Mesenteric fat pad (tissue), 1 donor: ENCODE results near the gene LRPAP1. TPM values are rescaled to one million over a fixed set of nuclear protein-coding genes. Genes with fewer than 3 reads are reported as not detected.
"Not testable (repeated sequence)": the region's sequence is repeated elsewhere in the genome, so short reads cannot be mapped to it uniquely, and the experiment has no call there.

Experiments used
- DNase-seq: peaks from one replicate; pipeline ENCODE4 v3.0.0-alpha.2; 2020; ENCODE audit warnings: low spot score
- long read RNA-seq: library from polyadenylated mRNA; unstranded; transcript quantifications from one replicate; pipeline ENCODE4 v2.0.0, GENCODE V29; 2020
- total RNA-seq: library from RNA; stranded (reverse); fragmentation: NEBNext Ultra II Directional; extraction: Animal tissue kit (Norgen Biotek cat#: 25700); gene quantifications from one replicate; pipeline ENCODE4 v1.2.1, GENCODE V29; 2021
- donor health status: DM: yes; HTN: yes; CAD: no.

LRPAP1 gene, protein sequence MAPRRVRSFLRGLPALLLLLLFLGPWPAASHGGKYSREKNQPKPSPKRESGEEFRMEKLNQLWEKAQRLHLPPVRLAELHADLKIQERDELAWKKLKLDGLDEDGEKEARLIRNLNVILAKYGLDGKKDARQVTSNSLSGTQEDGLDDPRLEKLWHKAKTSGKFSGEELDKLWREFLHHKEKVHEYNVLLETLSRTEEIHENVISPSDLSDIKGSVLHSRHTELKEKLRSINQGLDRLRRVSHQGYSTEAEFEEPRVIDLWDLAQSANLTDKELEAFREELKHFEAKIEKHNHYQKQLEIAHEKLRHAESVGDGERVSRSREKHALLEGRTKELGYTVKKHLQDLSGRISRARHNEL
- total RNA-seq, result 116 TPM
- long read RNA-seq, full-length matches to known transcripts, result 1,157 of 1,229 reads
- long read RNA-seq, partial matches to known transcripts, result 42 of 1,229 reads
- long read RNA-seq, other reads (novel, unspliced or antisense), result 30 of 1,229 reads

DNA sequence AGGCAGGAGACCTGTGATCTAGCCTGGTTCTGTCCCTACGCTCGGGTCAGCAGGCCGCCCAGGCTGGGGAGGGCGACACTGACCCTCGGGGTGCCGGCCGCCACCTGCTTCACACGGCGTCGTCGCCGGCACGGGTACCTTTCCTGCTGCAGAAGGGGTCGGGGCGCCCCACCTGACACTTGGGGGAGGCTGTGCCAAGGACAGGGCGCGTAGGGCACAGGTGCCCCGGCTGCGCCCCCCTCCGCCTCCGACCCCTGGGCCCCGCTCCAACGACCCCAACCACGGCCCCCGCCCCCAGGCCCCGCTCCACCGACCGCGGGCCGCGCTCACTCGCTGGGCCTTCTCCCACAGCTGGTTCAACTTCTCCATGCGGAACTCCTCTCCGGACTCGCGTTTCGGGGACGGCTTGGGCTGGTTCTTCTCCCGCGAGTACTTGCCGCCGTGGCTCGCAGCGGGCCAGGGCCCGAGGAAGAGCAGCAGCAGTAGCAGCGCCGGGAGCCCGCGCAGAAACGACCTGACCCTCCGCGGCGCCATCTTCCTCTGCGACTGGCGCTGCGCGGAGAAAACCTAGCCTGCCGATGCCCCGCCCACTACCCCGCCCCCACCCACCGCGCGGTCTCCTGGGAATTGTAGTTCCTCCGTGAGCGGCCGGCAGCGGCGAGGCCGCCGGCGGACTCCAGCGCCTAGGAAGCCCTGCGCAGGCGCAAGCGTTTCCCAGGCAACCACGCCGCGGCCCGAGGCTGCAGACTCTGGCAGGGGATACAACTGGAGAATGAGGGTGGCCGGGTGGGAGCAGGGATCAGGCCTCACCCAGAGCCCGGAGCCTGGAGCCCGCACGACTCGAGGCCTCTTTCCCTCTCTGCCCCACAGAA is at the start of gene LRPAP1:
Gene LRPAP1, minus strand, starts transcription at position 544 of the 872 bp plus-strand sequence. Its CDS starts 10 bp downstream, at position 534.
- peak; percentile 97 for DNase-seq

DNA sequence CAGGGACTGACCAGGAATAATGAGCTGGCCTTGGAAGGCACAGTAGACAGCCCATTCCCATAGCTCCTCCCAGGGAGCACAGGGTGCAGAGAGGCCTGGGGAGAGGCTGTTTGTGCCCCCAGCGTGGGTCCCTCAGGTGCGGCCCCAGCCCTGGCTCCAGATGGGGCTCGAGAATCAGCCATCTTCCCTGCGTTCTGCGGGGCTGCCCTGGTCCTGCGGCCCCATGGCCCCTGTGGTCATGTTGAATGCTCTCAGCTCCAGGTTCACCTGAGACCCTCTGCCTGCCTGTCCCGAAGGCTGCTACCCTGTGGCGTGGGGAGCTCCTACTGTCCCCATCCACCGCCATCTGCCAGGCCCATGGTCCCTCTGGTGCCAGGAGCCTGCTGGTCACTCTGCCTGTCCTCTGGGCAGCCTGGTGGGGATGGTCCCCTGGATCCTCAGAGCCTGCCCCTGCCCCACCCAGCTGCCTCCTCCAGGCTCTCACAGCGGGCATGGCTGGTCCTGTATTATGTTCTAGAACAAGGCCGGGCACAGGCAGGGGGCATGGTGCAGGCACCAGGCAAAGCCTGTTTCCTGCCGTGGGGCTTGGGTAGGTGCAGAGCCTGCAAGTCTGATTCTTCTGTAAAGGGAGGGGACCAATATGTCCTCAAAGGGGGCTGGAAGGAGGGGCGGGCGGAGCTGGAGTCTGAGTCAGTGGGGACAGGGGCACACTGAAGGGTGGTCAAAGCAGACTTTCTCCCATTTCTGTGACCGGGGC is 49.3 kb upstream of the LRPAP1 start:
- peak; percentile 79 for DNase-seq

DNA sequence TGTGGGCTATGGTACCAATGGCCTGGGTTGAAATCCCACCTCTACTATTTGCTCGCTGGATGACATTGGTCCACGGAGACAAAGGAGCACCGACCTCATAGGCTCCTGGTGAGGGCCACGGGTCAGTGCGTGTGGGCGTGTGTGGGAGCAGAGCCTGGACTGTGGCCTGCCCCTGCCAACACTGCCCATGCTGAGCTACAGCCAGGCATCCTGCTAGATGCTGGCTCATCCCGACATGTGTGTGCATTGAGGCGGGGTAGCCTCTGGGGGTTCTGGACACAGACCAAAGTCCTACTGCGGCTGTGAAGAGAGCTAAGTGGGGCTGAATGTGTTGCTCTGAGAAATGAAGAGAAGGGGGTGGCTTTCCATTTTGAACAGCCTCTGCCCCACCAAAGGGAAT is 48.6 kb upstream of the LRPAP1 start:
- peak; percentile 30 for DNase-seq

DNA sequence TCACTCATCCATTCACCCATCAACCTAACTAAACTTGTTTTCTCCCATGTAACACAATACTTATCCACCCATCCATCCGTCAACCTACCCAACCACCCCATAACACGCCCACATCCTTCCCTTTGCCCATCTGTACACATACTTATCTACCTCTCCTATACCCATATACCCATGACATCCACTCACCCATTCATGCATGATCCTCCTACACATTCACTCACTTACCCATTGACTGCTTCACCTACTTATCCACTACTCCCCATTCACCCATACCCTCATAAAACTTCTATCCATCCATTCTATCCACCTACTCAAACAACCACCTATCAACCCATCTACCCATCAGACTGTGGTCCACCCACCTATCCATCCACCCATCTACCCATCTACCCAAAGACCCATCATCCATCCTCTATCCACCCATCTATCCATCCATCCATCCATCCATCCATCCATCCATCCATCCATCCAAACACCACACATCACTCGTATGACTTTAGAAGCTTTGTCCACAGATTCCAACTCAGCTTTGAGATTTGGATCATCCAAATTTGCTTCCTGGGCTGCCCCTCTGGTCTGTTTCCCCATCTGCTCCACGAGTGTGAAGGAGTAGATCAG is 46.4 kb upstream of the LRPAP1 start:
- not testable (repeated sequence) for DNase-seq

DNA sequence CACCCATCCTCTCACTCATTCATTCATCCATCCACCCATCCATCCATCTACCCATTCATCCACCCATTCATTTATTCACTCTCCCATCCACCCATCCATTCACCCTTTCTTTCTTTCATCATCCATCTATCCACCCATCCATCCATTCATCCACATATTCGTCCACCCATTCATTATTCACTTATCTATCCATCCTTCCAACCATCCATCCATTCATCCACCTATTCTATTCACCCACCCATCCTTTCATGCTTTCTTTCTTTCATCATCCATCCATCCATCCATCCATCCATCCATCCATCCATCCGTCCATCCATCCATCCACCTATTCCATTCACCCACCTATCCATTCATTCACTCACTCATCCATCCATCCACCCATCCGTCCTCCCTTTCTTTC is 45.8 kb upstream of the LRPAP1 start:
- DNase-seq, result not testable (repeated sequence)

DNA sequence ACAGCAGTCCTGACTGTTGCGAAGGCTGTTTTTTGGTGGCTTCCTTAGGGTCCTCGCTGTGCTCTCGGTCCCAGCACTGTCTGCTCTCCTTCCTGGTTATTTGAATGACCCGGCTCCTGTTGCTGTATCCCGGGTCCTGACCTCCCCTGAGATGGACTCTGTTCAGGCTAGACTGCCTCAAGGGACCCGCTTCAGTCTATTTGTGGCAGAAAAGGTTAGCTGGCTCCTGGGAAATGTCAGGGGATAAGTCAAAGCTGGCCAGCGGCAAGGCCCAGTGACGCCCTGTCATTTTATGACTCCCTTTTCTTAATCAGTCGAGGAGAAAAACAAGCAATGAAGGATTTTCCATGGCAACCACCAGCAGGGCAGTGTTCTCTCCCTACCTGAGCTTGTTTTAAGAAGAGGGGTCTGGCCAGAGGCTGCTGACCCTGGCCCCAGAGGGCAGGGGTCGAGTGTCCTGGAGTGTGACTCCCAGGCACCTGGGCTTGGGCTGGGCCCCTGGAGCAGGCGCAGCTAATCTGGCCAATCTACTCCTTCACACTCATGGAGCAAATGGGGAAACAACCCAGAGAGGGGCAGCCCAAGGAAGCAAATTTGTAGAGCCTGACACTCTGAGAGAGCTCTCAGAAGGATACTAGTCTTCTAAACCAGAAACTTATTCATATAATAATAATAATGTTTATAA is 45.1 kb upstream of the LRPAP1 start:
- DNase-seq, result peak; percentile 72

DNA sequence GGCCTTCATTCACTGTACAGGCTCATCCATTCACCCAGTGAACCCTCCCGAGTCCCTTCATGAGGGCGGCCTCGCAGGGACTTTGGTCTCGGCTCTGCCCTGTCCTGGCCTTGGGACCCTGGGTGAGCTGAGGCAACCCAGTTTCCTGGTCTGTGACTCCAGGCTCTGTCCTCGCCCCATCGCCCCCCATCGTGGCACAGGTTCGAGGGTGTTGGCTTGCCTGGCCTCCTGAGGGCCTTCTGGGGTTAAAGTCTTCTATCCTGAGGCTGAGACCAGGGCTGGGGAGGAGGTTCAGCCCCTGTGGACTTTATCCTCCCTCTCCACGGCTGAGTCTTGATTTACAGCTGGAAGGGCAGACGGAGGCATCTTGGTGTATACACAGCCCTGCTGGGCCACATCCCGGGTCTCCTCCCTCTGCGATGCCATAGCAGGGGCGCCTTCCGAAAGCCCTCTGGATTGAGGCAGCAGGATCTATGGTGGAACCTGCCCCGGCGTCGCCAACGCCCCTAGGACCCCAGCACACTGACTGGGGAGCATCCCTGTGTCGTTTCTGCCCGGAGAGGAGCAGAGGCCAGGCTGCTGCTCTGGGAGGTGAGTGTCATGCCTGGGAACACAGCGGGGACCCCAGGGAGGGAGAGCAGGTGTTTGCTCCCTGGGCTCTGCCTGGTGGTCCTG is 44.4 kb upstream of the LRPAP1 start:
- peak; percentile 64 for DNase-seq

DNA sequence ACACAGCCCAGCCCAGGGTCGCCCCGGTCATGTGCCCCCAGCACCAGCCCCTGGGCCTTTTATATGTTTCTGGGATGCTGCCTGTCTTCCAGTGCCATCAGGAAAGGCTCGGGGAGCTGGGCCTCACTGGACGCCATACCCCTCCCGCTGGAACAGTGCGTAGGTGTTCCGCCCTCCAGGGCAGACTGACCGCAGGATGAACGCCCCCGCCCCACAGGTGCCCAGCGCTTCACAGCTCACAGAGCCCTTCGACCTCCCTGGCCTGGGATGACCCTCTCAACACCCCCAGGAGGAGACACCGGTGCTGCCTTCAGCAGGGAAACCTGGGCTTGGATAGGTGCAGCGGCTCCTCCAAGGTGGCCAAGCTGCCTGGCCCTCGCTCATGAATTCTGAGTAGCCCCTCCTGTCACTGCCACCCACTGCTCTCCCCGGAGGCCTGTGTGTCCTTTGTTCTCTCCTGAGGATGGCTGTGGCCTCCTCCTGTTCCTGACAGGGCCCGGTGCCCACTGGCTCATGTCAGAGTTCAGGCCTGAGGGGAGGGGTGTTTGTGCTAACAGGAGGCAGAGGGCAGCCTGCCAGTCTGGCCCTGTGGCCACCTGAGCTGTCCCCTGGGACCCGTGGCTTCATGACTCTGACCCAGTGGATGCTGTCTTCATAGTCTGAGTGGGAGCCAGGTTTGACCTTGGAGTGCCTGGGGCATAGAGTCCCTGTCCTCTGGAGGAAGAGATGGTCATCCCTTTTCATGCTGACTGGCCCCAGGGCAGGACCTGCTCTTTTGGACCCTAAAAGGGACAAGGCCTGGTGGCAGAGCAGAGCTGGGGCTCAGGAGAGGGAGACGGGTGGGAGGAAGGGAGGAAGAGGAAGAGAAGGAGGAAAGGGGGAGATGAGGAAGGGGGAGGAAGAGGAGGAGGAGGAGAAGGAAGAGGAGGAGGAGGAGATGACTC is 43.5 kb upstream of the LRPAP1 start:
- peak; percentile 83 for DNase-seq

DNA sequence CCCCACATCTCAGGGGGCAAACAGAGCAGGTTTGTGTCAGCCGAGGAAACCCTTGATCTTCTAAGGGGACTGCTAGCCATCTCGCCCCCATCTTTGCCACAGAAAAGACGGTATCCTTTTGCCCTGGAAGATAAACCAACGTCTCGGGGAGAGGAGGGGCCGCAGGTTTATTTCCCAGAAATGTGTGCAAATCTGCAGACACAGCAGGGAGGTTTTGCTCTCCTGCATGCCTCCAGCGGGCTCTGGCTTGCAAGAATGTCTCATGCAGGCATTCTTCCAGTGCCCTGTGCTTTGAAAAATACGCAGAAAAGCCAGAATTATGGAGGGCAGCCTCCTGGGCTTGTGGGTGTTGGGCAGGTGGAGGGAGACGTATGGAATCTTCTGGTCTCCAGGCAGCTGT is 42.6 kb upstream of the LRPAP1 start:
- DNase-seq, result peak; percentile 67

DNA sequence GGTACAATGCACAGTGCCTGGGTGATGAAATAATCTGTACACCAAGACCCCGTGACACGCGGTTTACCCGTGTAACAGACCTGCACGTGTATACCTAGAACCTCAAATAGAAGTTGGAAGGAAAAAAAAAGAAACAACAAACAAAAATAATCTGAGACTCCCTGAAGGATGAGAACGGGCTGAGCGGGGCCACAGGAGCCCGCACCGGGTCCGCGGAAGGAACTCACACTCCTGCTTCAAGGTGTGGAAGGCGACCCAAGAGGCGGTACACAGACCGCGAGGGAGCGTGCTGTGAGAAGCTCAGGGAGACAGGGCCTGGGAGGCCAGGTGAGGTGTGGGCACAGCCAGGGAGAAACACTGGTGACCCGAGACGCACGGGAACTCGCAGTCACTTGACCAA is 42.1 kb upstream of the LRPAP1 start:
- peak; percentile 68 for DNase-seq

DNA sequence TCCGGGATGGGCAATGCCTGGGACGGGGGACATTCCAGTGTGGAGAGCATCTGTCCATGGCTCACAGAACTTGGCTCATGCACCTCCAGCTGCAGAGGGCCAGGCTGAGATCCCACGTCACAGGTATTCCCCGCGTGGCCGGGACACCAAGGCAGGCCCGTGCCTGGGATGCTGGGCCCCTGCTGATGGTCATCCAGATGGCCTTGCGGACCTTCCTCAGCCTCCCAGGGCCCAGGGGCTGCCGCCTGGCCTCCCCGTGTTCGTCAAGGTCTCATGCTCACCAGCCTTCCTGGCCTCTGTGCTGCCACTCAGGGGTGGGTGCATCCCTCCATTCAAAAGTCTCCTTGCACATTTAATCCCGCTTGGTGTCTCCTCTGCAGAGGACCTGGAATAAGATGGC is 40.9 kb upstream of the LRPAP1 start:
- peak; percentile 71 for DNase-seq

DNA sequence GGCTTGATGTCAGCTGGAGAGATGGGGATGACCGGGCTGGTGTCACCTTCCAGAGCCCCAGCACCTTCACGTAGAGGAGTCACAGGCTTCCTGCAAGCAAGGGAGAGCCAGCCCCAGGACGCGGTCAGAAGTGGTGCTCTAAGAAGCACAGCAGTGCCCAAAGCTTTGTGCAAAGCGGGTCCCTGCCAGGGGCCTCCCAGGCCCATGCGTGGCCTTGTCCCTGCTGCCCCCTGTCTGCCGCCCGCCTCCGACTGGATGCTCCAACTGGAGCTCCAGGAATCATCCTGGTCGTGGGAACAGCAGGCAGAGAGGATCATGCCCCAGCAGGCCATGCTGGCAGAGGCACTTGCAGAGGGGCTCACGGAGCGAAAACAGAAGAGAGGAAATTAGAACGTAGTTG is 40.1 kb upstream of the LRPAP1 start:
- peak; percentile 75 for DNase-seq

DNA sequence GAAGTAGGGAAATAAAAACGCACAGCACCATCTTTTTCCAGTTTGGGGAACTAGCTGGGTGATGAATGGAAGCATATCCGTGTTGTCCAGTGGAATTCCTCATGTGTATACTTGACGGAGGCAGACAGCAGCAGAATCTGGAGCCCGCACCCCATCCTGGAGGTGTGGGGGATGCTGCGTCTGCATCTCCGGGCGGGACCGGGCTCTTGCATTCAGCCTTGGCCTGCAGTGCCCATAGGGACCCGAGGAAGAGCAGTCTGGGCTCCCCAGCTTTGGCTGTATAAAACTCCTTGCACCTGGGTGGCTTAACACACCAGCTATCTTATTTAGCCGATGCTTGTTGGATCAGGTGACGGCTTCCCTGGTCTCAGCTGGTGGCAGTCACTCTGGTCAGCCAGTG is 39.7 kb upstream of the LRPAP1 start:
- DNase-seq, result peak; percentile 60

DNA sequence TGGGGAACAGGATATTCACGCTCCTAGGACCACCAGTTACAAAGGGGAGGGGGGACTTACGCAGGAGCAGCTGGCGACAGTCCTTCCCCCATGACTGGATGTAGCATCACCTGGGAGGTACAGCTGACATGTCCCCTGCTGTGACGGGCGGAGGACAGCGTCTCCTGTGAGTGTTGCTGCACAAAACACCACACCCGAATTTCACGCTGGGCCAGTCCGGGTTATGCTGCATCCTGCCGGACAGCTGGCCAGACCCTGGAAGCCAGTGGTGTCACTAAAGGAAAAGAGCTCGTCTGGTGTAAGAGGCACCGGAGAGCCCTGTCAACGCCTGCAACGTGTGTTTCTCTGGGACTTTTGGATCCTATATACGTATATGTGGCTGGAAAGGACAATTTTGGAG is 38.7 kb upstream of the LRPAP1 start:
- DNase-seq, result peak; percentile 88

DNA sequence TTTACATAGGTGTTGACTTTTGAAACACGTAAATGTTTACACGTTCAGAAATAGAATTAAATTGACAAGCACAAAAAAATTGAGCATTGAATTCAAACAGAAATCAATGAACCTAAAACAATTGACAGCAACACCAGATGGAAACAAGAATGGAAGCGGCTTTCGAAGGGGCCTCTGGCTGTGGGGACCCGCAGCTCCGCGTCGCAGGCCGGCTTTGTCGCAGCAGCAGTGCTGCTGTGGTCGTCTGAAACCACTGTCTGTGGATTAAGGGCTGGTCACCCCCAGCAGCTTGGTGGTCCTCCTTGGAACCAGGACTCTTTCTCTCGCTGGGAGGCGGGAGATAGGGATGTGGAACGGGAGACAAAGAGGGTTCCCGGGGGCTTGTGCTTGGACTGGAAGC is 37.4 kb upstream of the LRPAP1 start:
- DNase-seq, result peak; percentile 65

DNA sequence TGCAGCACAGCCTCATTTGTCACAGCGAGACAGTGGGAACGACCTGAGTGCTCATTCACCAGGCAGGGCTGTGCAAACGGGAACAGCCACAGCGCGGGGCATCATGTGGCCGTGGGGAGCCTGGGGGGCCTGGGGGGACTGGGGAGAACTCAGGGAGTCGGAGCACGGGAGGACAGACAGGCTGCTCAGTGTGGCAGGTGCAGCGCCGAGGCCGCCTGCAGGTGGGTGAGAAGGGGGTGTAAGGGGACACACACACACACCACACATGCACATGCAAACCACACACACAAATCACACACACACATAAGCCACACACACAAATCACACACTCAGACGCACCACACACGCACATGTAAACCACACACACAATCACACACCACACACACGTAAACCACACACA is 34.5 kb upstream of the LRPAP1 start:
- peak; percentile 35 for DNase-seq

DNA sequence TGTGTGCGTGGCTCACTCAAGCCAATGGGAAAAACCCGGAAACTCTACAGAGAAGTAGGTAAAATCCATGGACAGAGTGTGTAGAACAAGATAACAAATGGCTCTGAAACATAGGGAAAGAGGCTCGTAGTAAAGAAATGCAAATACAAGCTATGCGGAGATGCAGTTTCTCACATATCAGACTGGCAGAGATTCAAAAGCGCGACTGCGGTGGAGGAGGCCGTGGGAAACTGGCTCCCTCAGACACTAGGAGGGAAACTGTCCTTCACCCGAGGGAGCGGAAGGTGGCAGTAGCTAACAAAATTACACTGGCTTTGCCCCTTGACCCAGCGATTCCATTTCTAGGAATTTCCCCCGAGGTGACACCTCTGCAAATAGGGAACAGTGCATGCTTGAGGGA is 34.1 kb upstream of the LRPAP1 start:
- DNase-seq, result not testable (repeated sequence)

DNA sequence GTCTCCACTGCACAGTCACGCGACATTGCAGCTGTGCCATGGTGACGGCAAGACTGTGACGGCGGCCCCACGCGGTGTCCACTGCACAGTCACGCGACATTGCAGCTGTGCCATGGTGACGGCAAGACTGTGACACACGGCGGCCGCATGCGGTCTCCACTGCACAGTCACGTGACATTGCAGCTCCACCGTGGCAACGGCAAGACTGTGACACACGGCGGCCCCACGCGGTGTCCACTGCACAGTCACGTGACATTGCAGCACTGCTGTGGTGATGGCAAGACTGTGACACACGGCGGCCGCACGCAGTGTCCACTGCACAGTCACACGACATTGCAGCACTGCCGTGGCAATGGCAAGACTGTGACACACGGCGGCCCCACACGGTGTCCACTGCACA is 32.7 kb upstream of the LRPAP1 start:
- DNase-seq, result not testable (repeated sequence)

DNA sequence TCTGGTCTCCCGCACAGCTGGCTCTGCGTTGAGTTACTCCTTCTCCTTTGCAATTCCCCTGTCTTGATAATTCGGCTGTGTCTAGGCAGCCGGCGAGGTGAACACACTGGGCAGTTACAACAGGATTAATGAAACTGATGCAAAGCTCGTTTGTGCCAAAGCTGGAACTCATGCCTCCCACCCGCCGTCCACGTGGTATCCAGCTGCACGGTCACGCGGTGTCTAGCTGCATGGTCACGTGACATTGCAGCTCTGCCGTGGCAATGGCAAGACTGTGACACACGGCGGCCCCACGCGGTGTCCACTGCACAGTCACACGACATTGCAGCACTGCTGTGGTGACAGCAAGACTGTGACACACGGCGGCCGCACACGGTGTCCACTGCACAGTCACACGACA is 31.2 kb upstream of the LRPAP1 start:
- peak; percentile 67 for DNase-seq
